ENCODE data around the gene MBP.

DNA sequence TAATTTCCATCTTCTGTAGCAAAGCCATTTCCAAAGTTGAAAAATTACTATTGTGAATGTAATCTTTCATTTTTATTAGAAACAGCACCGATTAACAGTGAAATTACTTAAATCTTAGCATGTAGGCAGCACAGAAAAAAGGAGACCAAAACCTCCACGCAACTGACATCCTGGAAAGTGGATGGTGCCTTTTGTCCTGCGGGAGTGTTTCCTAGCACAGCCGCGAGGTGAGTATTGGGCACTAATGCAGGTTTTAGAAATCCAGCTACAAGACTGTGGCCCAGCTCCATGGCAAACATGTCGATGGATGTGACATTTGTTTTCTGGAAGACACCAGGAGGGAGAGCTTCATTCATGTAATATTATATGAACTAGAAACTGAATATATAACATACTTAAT, 86.9 kb downstream of the MBP start:
- TF ChIP-seq POLR2A (IDR thresholded peaks at IDR 0.05) = no peak
- TF ChIP-seq, protein P1, sequence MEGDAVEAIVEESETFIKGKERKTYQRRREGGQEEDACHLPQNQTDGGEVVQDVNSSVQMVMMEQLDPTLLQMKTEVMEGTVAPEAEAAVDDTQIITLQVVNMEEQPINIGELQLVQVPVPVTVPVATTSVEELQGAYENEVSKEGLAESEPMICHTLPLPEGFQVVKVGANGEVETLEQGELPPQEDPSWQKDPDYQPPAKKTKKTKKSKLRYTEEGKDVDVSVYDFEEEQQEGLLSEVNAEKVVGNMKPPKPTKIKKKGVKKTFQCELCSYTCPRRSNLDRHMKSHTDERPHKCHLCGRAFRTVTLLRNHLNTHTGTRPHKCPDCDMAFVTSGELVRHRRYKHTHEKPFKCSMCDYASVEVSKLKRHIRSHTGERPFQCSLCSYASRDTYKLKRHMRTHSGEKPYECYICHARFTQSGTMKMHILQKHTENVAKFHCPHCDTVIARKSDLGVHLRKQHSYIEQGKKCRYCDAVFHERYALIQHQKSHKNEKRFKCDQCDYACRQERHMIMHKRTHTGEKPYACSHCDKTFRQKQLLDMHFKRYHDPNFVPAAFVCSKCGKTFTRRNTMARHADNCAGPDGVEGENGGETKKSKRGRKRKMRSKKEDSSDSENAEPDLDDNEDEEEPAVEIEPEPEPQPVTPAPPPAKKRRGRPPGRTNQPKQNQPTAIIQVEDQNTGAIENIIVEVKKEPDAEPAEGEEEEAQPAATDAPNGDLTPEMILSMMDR (IDR thresholded peaks at IDR 0.05 in 4 of 5, conservative IDR thresholded peaks at IDR 0.05 in 1 of 5) = no peak

Measured in gastrocnemius medialis (tissue), 4 donors.